HG03520 (cell line): Measurements from ENCODE around the gene ZNF2.

Experiments
- ATAC-seq: cut with Tn5 transposase; IDR thresholded peaks from one replicate; pipeline ENCODE4 v1.9.1; 2021; ENCODE audit warnings: mild to moderate bottlenecking, moderate library complexity; ENCODE audit not compliant: unreplicated experiment

ZNF2 gene

GRCh38 chr2:95204396-95204795 lies 38.8 kb downstream of the ZNF2 start:
- ATAC-seq, result no peak

- no peak for ATAC-seq
Measured at GRCh38 chr2:95206096-95206495, 40.5 kb downstream of the ZNF2 start.

GRCh38 chr2:95207111-95207961 lies 41.7 kb downstream of the ZNF2 start, which contains the start of gene ZNF892:
ZNF892 (plus strand) TSS chr2:95207521; CDS start chr2:95207816, 295 bp downstream.
- ATAC-seq, result peak; percentile 98

- ATAC-seq, result no peak
Measured at GRCh38 chr2:95208106-95208505, 42.5 kb downstream of the ZNF2 start.

GRCh38 chr2:95215018-95215612 lies 49.5 kb downstream of the ZNF2 start:
- ATAC-seq, result no peak

GRCh38 chr2:95220449-95220848 lies 54.8 kb downstream of the ZNF2 start:
- ATAC-seq, result no peak

- no peak for ATAC-seq
Measured at GRCh38 chr2:95225658-95226057, 60.0 kb downstream of the ZNF2 start.

- ATAC-seq, result no peak
Measured at GRCh38 chr2:95231723-95232122, 66.1 kb downstream of the ZNF2 start.

- ATAC-seq, result no peak
Measured at GRCh38 chr2:95232232-95232631, 66.6 kb downstream of the ZNF2 start.
